ENCODE measurements around the gene FUT4.

FUT4 gene

GRCh38 chr11:94563848-94564467, 20.2 kb downstream of the FUT4 start:
- Histone ChIP-seq H3K36me3 (ENCODE audit: insufficient read depth, low read length) (no peaks in the 10 kb centered on the region), H3K4me1 (ENCODE audit: insufficient read depth, low read length) (no peaks in the 10 kb centered on the region), H3K4me2 (ENCODE audit: insufficient read depth, low read length) (no peak overlapping the region), H4K20me1 (ENCODE audit: insufficient read depth, low read length) (no peaks in the 10 kb centered on the region), H3K79me2 (ENCODE audit: insufficient read depth, low read length) (no peaks in the 10 kb centered on the region), H3K4me3 (ENCODE audit: low read depth in 1 of 2, low read length in 2 of 2) (no peak overlapping the region), H3K27ac (ENCODE audit: low read length) (no peak overlapping the region), H3K9me3 (ENCODE audit: insufficient read depth, low read length, severe bottlenecking) (no peaks in the 10 kb centered on the region), H2AFZ (ENCODE audit: low read depth, low read length) (no peak overlapping the region), H3K27me3 (ENCODE audit: insufficient read depth, low read length, poor library complexity) (no peaks in the 10 kb centered on the region), H3K9ac (ENCODE audit: low read depth, low read length) (no peak overlapping the region)
- ATAC-seq (ENCODE audit: insufficient read depth, low read depth) (no peak), DNase-seq (no peak)
- TF ChIP-seq CTCF (IDR thresholded peaks at IDR 0.05; ENCODE audit: borderline replicate concordance, extremely low read depth, low read length, poor library complexity, severe bottlenecking), result no peak
- no peak for TF ChIP-seq EZH2 (IDR thresholded peaks at IDR 0.05; ENCODE audit: borderline replicate concordance, low read depth, low read length, severe bottlenecking)

- H3K9ac ChIP-seq (ENCODE audit: low read depth, low read length), result no peak within 1 kb of the TSS
- H3K9me3 ChIP-seq (ENCODE audit: insufficient read depth, low read length, severe bottlenecking), result no peaks in the 10 kb centered on the region
- no peaks in the 10 kb centered on the region for H3K79me2 ChIP-seq (ENCODE audit: insufficient read depth, low read length)
- TF ChIP-seq EZH2 (IDR thresholded peaks at IDR 0.05; ENCODE audit: borderline replicate concordance, low read depth, low read length, severe bottlenecking), result no peak
- TF ChIP-seq CTCF (IDR thresholded peaks at IDR 0.05; ENCODE audit: borderline replicate concordance, extremely low read depth, low read length, poor library complexity, severe bottlenecking), result no peak
- DNase-seq, result no peak
- H2AFZ ChIP-seq (ENCODE audit: low read depth, low read length), result no peak within 1 kb of the TSS
- no peaks in the 10 kb centered on the region for H3K27me3 ChIP-seq (ENCODE audit: insufficient read depth, low read length, poor library complexity)
- no peak within 1 kb of the TSS for H3K27ac ChIP-seq (ENCODE audit: low read length)
- no peak within 1 kb of the TSS for H3K4me2 ChIP-seq (ENCODE audit: insufficient read depth, low read length)
- no peak for ATAC-seq (ENCODE audit: insufficient read depth, low read depth)
- H3K4me3 ChIP-seq (ENCODE audit: low read depth in 1 of 2, low read length in 2 of 2), result no peak within 1 kb of the TSS
- H3K36me3 ChIP-seq (ENCODE audit: insufficient read depth, low read length), result no peaks in the 10 kb centered on the region
- H4K20me1 ChIP-seq (ENCODE audit: insufficient read depth, low read length), result no peaks in the 10 kb centered on the region
- no peaks in the 10 kb centered on the region for H3K4me1 ChIP-seq (ENCODE audit: insufficient read depth, low read length)
Measured at GRCh38 chr11:94567181-94567670, 23.5 kb downstream of the FUT4 start, which contains the start of gene PIWIL4. Gene PIWIL4 (plus strand): TSS chr11:94567368. CDS start chr11:94567519, 151 bp downstream.

GRCh38 chr11:94568200-94568599, 24.5 kb downstream of the FUT4 start:
- DNase-seq (no peak), ATAC-seq (ENCODE audit: insufficient read depth, low read depth) (no peak)
- Histone ChIP-seq H3K27me3 (ENCODE audit: insufficient read depth, low read length, poor library complexity) (no peaks in the 10 kb centered on the region), H2AFZ (ENCODE audit: low read depth, low read length) (no peak overlapping the region), H4K20me1 (ENCODE audit: insufficient read depth, low read length) (no peaks in the 10 kb centered on the region), H3K9me3 (ENCODE audit: insufficient read depth, low read length, severe bottlenecking) (no peaks in the 10 kb centered on the region), H3K79me2 (ENCODE audit: insufficient read depth, low read length) (no peaks in the 10 kb centered on the region), H3K4me1 (ENCODE audit: insufficient read depth, low read length) (no peaks in the 10 kb centered on the region), H3K27ac (ENCODE audit: low read length) (no peak overlapping the region), H3K36me3 (ENCODE audit: insufficient read depth, low read length) (no peaks in the 10 kb centered on the region), H3K4me2 (ENCODE audit: insufficient read depth, low read length) (no peak overlapping the region), H3K4me3 (ENCODE audit: low read depth in 1 of 2, low read length in 2 of 2) (no peak overlapping the region), H3K9ac (ENCODE audit: low read depth, low read length) (no peak overlapping the region)
- TF ChIP-seq EZH2 (IDR thresholded peaks at IDR 0.05; ENCODE audit: borderline replicate concordance, low read depth, low read length, severe bottlenecking), result no peak
- no peak for TF ChIP-seq CTCF (IDR thresholded peaks at IDR 0.05; ENCODE audit: borderline replicate concordance, extremely low read depth, low read length, poor library complexity, severe bottlenecking)

Data from DND-41 (cell line).